SHP77 (cell line): Measurements from ENCODE around the gene AMPD3.

Experiments used
- DNase-seq, 2 experiments: peaks; one replicate each; lab custom pipeline; 2025; lab: John Stamatoyannopoulos, UW

AMPD3 gene

DNA sequence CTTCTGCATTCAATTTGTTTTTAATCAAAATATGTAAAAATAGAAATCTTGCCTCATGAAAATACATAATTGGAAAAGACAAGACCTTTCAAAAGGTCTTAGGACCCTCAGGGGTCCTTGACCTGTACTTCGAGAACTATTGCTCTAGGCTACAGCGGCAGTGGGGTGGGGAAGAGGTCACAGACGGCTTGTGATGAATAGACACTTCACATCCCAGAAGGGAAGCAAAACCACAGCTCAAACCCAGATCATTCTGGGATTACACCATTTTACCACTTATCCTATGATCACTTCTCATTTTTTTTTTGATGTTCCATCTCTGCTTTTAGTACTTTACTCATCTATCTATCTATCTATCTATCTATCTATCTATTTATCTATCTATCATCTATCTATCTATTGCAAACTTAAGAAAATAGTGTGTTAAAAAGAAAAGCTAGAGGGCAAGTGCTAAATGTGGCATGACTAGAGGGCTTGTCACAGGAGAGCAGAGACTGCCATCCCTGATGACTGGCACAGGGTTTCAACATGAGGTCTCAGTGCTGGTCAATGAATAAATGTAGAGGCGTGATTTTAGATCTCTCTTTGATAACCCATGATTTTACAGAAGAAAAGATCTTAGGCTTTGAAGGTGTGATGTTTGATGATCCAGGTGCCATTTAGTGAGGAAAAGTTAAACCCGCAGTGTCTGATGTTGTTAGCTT, 48.9 kb downstream of the AMPD3 start:
- DNase-seq: no peak

DNA sequence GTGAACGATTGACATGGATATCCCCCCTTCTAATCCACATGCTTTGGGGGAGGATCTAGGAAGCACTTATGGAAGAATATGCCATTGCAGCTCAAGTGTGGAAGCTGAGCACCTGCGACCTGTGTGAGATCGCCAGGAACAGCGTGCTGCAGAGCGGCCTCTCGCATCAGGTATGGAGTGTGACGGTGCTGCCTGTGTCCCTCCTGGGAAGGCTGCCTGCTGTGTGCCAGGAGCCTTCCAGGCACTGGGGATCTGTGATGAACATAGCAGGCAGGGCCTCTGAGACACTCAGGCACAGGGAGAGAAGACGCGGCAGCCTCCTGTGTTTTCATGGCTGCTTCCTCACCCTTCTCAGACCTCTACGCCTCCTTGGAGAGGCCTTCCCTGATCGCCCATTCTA, 49.4 kb downstream of the AMPD3 start:
- DNase-seq: no peak

DNA sequence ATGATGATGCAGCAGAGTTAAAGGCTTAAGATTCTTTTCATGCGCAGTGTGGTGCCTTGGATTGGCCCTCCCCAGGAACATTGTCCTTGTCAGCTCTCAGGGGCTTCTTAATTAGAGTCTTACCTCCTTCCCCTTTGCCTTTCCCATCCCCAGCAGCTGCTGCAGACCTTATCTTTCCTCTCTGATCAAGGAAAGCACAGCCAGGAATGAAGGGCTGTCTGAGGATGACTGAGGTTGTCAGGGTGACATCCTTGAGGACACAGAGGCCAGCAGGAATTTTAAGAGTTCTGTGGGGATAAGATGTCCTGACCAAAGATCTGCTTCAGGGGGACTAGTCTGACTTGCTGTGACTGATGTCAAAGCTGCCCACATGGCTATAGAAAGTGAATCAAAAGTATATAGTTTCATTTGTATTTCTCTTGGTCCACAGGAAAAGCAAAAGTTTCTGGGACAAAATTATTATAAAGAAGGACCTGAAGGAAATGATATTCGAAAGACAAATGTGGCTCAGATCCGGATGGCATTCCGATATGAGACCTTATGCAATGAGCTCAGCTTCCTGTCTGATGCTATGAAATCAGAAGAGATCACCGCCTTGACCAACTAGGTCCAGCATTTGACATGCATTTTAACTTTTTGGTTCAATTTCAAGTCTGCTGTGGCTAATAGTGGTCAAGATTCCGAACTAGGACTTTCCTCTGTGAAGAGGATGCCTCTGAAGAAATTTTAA, 50.4 kb downstream of the AMPD3 start:
- DNase-seq: no peak

DNA sequence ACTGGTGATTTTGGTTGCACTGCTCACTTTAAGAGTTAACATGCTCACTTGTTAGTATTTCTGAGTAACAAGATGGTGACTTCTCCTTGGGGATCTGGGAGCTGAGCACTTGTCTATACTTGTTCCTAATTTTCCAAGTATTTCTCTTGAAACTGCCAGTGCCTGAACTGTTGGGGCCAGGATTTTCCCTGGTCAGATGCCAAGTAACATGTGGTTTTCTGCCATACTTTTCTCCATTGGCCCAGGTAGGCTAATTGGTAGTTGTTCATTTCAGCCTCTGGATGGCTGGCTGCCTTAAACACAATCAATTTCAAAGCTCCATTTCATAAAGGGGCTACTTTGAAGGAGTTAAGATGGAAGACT, 50.9 kb downstream of the AMPD3 start:
- no peak for DNase-seq

DNA sequence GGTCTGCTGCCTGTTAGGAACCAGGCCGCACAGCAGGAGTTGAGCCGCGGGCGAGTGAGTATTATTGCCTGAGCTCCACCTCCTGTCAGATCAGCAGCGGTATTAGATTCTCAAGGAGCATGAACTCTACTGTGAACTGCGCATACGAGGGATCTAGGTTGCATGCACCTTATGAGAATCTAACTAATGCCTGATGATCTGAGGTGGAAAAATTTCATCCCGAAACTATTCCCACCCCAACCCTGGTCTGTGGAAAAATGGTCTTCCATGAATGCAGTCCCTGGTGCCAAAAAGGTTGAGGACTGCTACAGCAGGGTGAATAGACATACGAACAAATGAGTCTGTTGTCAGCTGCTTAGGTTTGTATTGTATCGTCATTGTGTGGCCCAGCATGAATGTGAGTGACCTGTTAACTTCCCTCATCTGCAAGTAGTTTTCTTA, 56.1 kb downstream of the AMPD3 start:
- DNase-seq: no peak

DNA sequence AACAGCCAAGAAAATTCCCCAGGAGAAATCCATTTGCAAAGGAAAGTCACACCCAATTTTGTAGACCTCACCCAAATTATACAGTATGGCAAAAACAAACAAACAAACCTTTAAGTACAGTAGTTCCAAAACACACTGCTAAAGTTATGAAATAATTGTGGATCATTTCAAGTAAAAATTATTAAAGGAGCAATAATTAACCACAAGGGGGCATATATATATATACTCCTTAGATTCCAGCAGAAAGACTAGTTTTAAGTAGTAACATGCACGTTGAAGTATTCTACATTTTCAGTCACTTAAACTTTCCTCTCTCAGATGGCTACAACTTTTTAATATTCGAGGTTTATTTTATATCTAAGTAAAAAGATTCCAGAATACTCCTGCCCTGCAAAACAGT, 59.1 kb downstream of the AMPD3 start:
- no peak for DNase-seq

DNA sequence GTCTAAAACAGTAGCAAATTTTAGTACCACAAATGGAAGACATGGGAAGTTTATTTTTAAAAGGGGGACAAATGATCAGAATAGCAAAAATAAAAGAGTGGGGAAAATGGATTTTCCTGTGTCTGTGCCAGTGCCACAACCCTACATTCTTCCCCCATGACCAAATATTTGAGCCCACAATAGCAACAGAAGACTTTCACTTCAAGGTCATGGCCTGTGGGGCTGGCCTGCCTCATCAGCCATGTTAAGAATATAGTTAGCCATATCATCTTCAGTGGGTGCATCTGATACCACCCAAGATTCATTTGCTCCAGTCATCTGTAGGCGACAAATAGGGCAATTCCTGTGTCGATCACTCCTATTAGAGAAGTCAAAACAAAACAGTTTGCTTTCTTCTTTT, 59.6 kb downstream of the AMPD3 start:
- DNase-seq: no peak

DNA sequence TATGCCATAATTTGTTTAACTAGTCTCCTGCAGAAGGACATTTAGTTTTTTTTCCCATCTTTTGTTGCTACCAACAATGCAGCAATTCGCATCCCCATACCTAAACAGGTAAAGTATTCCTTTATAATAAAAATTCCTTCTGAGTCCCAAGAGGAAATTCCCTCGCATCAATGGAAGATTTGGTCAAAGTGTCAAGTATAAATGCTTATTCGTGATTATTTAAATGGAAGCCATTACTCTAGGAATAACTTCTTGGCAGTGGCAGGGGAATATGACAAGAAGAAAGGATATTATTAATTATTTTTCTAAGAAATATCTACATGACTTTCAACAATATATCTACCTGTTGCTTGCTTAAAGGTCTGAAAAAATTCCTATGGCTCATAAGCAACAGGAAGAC, 60.4 kb downstream of the AMPD3 start:
- no peak for DNase-seq

DNA sequence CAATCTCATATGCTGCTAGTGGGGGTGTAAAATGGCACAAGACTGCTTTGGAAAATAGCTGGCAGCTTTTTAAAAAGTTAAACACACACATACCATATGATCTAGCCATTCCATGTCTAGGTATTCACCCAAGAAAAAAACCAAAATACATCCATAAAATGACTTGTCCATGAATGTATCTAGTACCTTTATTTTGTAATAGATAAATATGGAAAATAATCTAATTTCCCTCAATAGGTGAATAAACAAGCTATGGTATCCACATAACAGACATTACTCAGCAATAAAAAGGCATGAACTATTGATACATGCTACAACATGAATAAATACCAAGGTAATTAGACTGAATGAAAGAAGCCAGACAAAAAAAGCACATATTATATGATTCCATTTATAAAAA, 63.1 kb downstream of the AMPD3 start:
- no peak for DNase-seq

DNA sequence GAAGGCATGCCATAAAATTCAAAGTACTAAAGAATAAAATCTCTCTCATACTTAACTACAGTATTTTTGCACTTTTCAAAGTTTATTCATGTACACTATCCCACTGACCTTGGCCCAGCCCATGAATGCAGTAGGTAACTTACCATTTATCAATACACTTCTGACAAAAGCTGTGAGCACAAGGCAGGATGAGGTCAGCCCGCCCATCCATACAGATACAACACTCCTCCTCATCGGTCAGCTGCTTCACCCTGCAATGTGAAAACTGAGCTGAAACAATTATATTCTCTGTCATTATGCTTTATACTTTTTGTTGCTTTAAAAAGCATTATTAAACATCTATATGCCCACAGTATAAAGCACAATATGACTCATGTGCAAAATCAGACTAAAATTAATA, 63.8 kb downstream of the AMPD3 start:
- no peak for DNase-seq

DNA sequence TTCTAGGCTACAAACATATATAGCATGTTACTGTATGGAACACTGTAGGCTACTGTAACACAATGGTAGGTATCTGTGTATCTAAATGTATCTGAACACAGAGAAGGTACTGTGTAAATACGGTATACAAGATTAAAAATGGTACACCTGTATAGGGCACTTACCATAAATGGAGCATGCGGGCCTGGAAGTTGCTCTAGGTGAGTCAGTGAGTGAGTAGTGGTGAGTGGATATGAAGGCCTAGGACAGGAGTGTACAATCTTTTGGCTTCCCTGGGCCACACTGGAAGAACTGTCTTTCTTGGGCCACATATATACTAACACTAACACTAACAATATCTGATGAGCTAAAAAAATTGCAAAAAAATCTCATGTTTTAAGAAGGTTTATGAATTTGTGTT, 64.6 kb downstream of the AMPD3 start:
- DNase-seq: no peak

DNA sequence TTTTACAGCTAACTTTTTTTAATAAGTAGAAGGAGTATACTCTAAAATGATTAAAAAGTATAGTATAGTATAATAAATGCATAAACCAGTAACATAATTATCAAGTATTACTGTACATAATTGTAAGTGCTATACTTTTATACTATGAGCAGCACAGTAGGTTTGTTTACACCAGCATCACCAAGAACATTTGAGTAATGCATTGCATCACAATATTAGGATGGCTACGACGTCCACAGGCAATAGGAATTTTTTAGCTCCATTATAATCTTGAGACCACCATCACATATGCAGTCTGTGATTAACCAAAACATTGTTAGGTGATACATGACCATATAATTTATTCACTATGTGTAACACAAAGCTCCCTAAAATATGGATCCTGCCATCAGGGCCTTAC, 65.5 kb downstream of the AMPD3 start:
- DNase-seq: no peak

DNA sequence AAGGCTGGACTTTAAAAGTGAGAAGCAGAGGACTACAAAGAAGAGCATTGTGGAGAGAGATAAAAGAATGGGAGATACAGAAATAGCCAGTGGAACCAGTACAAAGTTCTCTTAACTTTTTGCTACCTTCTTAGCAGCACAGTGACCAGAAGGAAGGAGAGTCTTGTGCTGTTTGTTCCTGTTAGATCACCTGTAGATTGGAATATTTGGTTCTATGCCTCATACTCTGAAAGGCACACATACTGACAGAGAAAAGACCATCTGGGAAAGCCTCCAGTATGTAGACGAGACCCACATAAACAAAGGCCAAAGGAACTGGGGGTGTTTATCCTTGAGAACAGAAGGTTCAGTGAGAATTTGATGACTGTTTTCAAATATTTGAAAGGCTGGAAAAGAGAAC, 67.2 kb downstream of the AMPD3 start:
- DNase-seq: no peak

DNA sequence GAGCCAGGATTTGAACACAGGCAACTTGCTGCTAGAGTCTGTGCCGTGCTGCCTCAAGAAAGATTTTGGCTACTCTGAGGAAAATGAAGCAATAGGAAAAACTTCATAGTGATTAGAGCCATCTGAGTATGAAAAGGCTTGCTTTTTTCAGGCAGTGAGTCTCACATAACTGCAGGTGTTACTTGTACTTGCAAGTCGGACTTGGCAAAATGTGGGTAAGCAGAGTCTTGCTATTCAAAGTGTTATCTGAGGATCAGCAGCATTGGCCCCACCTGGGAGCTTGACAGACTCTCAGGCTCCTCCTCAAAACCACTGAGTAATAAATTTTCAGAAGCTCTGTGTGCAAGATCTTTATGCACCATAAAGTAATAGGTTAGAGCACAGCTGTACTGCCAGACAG, 67.9 kb downstream of the AMPD3 start:
- DNase-seq: no peak

DNA sequence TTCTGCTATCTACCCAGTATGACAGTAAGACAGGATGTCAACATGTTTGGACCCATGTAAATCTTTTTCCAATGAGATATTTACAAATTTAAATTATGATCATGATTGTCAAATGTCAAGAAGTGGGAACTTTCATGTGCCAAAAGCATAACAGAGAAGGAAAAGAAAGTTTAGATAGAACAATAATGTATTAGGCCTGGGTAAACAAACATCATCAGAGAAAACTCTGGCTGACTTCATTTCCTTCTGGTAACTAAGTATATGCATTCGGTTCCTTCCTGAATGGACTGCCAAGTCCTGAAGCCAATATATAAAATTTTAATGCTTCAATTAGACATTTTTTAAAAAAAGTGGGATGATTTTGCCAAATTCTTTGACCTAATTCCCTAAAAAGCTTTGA, 69.4 kb downstream of the AMPD3 start:
- DNase-seq: no peak

DNA sequence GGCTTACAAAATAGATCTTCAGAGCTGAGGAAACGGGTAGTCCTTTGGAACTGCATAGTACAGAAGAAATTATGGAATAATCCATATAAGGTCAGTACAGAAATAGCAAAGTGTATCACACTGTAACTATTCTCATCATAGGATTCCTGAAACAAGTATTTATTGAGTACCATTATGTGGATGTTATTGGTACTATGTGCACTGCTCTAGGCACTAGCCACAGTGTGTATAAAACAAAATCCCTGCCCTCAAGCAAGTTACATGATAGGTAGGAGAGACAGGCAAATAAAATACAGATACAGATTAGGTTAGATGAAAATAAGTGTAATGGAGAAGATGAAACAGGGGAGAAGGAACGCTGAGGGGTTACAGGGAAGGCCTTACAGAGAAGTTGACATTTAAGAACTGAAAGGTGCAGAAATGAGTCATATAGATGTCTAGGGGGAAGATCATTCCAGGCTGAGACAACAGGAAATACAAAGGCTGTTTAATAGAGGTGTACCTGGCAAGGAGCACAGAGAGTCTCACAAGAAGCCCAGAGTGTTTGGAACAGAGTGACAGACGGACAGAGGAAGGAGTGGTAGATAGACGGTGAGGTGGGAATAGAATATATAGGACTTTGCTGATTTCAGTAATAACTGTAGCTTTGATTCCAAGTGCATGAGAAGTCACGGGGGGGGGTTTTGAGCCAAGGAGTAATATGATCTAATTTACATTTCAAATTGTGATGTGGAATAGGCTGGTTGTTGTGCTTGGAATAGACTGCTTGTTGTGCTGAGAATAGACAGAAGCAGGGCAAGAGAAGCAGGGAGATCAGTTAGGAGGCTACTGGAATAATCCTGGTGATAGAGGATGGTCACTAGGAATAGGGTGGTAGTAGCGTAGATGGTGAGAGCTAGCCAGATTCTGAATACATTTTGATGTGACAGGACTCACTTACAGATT, 72.2 kb downstream of the AMPD3 start:
- no peak for DNase-seq

DNA sequence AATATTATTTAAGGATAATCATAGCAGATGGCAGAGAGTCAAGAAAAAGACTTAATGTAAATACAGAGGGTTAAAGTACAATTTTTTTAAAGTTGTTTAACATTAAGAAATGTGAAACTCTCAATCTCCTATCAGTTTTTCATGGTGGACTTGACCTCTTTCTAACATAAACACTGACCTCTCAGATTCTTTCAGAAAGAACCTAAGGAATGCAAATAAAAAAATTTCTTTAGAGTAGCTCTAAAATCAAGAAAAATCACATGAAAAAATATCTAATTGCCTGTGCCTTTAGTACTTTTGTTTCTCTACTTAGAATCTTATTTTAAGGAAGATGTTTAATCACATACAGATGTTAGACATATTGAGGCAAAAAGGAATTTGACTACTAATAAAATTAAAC, 73.1 kb downstream of the AMPD3 start:
- no peak for DNase-seq

DNA sequence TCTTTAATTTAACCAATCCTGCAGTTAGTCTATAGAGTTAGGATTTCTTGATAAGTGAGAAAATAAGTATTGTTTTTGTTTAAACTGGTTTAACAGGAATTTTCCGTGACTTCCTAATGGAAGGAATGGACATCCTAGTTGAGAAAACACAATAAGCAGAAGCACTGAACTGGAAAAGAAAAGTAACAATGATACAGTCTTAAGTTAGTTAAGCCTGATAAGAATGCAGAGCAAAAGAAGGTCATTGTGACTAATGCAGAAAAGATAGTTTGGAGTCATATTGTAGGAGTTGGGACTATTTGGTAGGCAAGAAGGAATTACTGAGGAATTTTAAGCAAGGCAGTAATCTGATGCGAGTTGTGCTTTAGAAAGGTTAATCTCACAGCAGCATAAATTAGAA, 74.2 kb downstream of the AMPD3 start:
- DNase-seq: no peak

DNA sequence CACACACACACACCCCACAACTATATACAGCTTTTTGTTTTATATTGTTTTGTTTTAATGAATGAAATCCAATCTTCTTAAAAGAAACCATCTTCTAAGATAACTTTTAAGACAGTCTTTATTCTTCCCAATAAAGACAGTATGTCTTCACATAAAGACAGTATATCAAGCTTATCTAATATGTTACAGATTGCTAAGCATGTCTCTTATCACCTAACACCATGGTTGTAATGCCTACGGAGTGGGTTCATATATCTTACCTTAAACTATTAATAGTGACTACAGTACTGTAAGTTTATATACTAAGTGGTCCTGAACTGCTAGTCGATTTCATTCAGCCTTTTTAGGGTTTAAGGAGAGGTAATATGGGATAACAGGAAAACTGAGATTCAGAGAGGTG, 77.5 kb downstream of the AMPD3 start:
- no peak for DNase-seq

DNA sequence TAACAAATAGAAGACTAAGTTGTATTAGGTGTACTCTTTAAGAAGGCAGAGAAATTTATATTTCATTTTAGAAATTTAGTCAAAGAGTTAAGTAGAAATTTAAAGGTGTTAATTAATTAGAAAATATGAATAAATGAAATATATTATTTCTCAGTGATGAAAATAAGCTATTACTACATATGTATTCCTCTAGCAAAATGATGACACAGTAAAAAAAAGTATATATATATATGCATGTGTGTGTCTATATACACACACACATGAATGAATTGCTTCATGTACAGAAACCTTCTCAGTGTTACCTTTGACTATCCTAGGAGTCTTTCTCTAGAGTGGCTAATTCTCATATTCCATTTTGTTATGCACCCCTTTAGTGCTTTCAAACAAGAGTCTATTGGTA, 78.3 kb downstream of the AMPD3 start:
- DNase-seq: no peak

DNA sequence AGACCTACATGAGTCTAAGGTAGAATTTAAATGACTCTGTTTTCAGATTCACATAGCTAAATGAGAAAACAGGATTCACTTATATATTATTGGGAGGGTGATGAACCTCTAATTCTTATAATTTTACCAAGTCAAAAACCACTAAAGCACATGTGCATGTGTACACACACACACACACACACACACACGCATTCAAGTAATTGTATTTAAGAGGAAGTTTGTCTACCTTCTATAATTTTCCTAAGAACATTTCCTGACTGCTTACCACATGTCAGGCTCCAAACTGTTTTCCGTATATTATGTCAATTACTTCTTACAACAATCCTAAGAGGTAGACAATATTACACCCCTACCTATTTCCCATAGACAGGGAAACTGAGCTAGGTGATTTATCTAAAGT, 79.3 kb downstream of the AMPD3 start:
- DNase-seq: no peak

DNA sequence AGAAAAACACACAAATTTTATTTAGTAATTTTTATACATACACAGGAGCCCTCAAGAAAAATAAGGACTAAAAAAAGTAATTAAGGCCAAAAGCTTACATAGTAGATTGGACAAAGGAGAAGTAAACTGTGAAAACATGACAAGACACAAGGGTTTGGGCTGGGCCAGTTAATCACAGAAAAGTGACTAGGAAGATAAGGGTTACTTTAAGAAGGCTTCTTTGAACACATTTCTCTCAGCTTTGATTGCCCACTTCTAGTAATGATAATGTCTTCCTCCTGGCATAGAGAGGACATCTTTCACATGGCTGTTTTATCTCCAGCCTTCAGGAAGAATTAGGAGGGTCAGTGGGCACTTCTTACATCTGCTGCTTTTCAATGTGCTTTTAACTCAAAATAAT, 82.5 kb downstream of the AMPD3 start:
- DNase-seq: no peak

DNA sequence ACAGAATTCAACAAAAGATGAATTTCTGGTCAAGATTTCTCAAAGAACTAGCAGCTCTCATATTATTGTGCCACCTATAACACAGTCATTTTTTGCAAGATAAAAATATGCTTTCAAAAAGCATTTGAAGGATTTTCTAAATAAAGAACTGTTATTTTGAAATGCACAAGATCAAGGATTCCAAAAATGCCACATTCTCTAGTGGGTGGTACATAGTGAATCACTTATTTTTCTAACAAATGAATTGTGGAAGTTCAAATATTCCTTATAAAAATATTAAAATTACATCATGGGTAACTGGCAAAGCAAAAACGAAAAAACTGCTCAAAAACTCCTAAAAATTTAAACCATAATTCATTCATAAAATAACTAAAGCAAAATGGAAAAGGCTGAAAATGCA, 83.9 kb downstream of the AMPD3 start:
- DNase-seq: no peak
